Measurements from ENCODE around the gene CRMP1. TPM values are rescaled to one million over a fixed set of nuclear protein-coding genes. Genes with fewer than 3 reads are reported as not detected.

The CRMP1 gene
- total RNA-seq, 1 experiment from 2014 or later, result not detected

DNA sequence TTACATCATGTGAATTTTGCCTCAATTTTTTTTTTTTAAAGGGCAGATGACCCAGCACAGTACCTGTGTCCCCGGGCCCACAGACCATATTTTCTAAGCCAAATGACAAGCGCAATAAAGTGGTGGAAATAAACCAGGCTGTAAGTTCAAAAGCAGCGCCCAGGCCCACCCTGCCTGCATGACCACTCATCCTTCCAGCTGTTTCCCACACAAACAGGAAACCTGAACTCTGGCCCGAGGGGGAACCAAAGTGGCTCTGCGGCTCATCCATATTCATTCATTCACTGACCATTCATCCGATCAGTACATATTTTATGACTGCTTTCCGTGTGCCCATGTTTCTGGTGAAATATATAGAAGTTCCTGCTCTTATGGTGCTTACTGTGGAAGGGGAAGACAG lies 33.7 kb upstream of the CRMP1 start:
- Histone ChIP-seq H3F3A (ENCODE audit: low read length, unreplicated experiment) (no peaks in the 10 kb centered on the region), H3K9ac (ENCODE audit: low read length) (no peak overlapping the region), H4K20me1 (ENCODE audit: low read length) (no peaks in the 10 kb centered on the region), H2AFZ (ENCODE audit: low read length) (no peak overlapping the region), H3K9me2 (replicated peaks; ENCODE audit: low read length) (no peaks in the 10 kb centered on the region), H3K27ac (ENCODE audit: low read length) (no peak overlapping the region), H3K79me2 (ENCODE audit: low read length) (no peaks in the 10 kb centered on the region), H3K27me3 (ENCODE audit: low read length) (peaks cover 62% of the 10 kb centered on the region), H3K4me2 (ENCODE audit: low read length) (no peak overlapping the region), H3K4me1 (ENCODE audit: insufficient read depth, low read length) (no peaks in the 10 kb centered on the region), H3K36me3 (ENCODE audit: low read depth, low read length) (no peaks in the 10 kb centered on the region), H3K4me3 (ENCODE audit: low read length) (no peak overlapping the region), H3K9me3 (ENCODE audit: low read length) (no peaks in the 10 kb centered on the region)
- ChIA-PET CTCF (no interaction called here), POLR2A (ENCODE audit: unreplicated experiment) (no interaction called here)
- intact Hi-C loops (cut with micrococcal nuclease), result no loop called here
- ATAC-seq (no peak), DNase-seq (no peak)
- BruUV-seq (replicated peaks), result no TSS peak
- TF ChIP-seq EZH2phosphoT487 (IDR thresholded peaks at IDR 0.05; ENCODE audit: borderline replicate concordance, low read length) (no peak), EZH2 (IDR thresholded peaks at IDR 0.05; ENCODE audit: low read length, unreplicated experiment) (no peak)
- TF ChIP-seq, protein P1, sequence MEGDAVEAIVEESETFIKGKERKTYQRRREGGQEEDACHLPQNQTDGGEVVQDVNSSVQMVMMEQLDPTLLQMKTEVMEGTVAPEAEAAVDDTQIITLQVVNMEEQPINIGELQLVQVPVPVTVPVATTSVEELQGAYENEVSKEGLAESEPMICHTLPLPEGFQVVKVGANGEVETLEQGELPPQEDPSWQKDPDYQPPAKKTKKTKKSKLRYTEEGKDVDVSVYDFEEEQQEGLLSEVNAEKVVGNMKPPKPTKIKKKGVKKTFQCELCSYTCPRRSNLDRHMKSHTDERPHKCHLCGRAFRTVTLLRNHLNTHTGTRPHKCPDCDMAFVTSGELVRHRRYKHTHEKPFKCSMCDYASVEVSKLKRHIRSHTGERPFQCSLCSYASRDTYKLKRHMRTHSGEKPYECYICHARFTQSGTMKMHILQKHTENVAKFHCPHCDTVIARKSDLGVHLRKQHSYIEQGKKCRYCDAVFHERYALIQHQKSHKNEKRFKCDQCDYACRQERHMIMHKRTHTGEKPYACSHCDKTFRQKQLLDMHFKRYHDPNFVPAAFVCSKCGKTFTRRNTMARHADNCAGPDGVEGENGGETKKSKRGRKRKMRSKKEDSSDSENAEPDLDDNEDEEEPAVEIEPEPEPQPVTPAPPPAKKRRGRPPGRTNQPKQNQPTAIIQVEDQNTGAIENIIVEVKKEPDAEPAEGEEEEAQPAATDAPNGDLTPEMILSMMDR (conservative IDR thresholded peaks at IDR 0.05; ENCODE audit: low read depth, low read length), result no peak

DNA sequence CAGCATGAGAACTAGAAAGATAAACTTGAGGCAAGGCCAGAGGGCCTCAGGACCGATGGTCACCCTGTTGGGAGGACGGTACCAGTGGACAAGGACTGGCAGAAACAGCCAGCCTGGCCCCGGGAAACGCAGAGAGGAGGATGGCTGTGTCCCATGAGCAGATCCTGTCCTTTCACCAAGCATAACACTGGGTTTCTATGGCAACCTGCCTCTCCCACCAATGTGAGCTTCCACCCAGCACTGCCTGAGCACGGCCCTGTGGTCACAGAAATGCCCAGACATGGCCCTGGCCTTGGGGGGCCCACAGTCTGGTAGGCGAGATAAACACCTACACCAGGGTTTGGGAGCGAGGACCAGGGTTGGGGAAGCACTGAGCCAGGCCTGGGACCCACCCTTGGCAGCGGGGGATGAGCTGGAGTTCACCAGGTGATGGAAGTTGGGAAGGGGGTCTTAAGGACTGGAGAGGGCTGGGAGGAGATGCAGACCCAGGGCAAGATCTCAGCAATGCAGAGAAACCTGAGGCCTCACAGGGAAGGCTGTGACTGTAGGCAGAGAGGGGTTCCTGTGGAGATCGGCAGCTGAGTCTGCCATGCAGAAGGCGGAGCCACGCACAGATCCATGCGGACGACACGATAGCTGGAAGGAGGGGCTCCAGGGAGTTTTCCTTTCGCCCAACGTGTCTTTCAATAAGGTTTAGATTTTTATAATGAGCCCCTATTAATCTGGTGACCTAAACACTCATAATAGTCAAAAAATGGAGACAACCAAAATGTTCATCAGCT lies 32.7 kb upstream of the CRMP1 start:
- no peak overlapping the region for H3K4me2 ChIP-seq (ENCODE audit: low read length)
- H3K27ac ChIP-seq (ENCODE audit: low read length), result no peak overlapping the region
- no peaks in the 10 kb centered on the region for H4K20me1 ChIP-seq (ENCODE audit: low read length)
- no peaks in the 10 kb centered on the region for H3K36me3 ChIP-seq (ENCODE audit: low read depth, low read length)
- no peaks in the 10 kb centered on the region for H3F3A ChIP-seq (ENCODE audit: low read length, unreplicated experiment)
- BruUV-seq (replicated peaks), result no TSS peak
- TF ChIP-seq EZH2 (IDR thresholded peaks at IDR 0.05; ENCODE audit: low read length, unreplicated experiment), result no peak
- TF ChIP-seq EZH2phosphoT487 (IDR thresholded peaks at IDR 0.05; ENCODE audit: borderline replicate concordance, low read length), result no peak
- TF ChIP-seq, protein P1 (conservative IDR thresholded peaks at IDR 0.05; ENCODE audit: low read depth, low read length), result no peak
- no peak overlapping the region for H3K9ac ChIP-seq (ENCODE audit: low read length)
- no peak overlapping the region for H2AFZ ChIP-seq (ENCODE audit: low read length)
- no peak for ATAC-seq
- CTCF ChIA-PET, result no interaction called here
- no peaks in the 10 kb centered on the region for H3K9me2 ChIP-seq (replicated peaks; ENCODE audit: low read length)
- H3K4me1 ChIP-seq (ENCODE audit: insufficient read depth, low read length), result no peaks in the 10 kb centered on the region
- no peak for DNase-seq
- peaks cover 61% of the 10 kb centered on the region for H3K27me3 ChIP-seq (ENCODE audit: low read length)
- intact Hi-C loops (cut with micrococcal nuclease), result no loop called here
- POLR2A ChIA-PET (ENCODE audit: unreplicated experiment), result no interaction called here
- no peaks in the 10 kb centered on the region for H3K79me2 ChIP-seq (ENCODE audit: low read length)
- H3K4me3 ChIP-seq (ENCODE audit: low read length), result no peak overlapping the region
- H3K9me3 ChIP-seq (ENCODE audit: low read length), result no peaks in the 10 kb centered on the region

DNA sequence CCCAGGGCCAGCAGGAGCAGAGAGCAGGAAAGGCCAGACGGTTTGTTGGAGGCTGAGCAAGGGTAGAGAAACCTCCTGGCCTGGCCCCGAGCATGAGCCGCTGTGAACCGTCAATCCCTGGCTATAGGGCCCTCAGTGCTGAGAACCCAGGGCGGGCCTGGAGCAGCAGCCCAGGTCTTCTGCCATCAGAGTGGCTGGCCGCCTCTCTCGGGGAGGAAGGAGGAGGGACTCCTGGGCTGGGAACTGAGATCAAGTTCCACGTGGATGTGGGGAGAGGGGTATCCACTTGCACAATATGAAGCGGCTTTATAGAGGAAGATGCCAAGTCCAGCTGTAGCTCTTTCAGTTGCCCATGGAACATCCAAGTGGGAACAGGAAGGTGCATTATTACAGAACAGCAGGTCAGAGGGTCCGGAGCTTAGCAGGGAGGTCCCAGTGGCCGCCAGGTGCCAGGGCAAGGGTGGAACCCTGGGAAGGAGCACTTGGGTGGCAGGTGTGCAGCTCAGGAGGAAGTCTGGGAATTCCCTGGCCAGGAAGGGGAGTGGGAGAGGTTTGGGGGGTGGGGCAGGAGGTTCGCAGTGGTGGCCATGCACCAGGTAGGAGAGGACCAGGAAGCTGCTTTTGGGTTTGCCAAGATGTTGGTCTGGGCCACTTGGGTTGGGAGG lies 31.7 kb upstream of the CRMP1 start:
- no peaks in the 10 kb centered on the region for H3K4me1 ChIP-seq (ENCODE audit: insufficient read depth, low read length)
- no peaks in the 10 kb centered on the region for H3F3A ChIP-seq (ENCODE audit: low read length, unreplicated experiment)
- no peaks in the 10 kb centered on the region for H3K36me3 ChIP-seq (ENCODE audit: low read depth, low read length)
- H3K9ac ChIP-seq (ENCODE audit: low read length), result no peak overlapping the region
- no peak overlapping the region for H3K4me2 ChIP-seq (ENCODE audit: low read length)
- intact Hi-C loops (cut with micrococcal nuclease), result no loop called here
- no peaks in the 10 kb centered on the region for H3K9me2 ChIP-seq (replicated peaks; ENCODE audit: low read length)
- H3K4me3 ChIP-seq (ENCODE audit: low read length), result no peak overlapping the region
- H3K27me3 ChIP-seq (ENCODE audit: low read length), result peaks cover 51% of the 10 kb centered on the region
- BruUV-seq (replicated peaks), result no TSS peak
- POLR2A ChIA-PET (ENCODE audit: unreplicated experiment), result no interaction called here
- ATAC-seq, result no peak
- no peak overlapping the region for H3K27ac ChIP-seq (ENCODE audit: low read length)
- no peaks in the 10 kb centered on the region for H3K9me3 ChIP-seq (ENCODE audit: low read length)
- DNase-seq, result no peak
- CTCF ChIA-PET, result no interaction called here
- TF ChIP-seq, protein P1 (conservative IDR thresholded peaks at IDR 0.05; ENCODE audit: low read depth, low read length), result no peak
- no peak for TF ChIP-seq EZH2phosphoT487 (IDR thresholded peaks at IDR 0.05; ENCODE audit: borderline replicate concordance, low read length)
- no peak for TF ChIP-seq EZH2 (IDR thresholded peaks at IDR 0.05; ENCODE audit: low read length, unreplicated experiment)
- H4K20me1 ChIP-seq (ENCODE audit: low read length), result no peaks in the 10 kb centered on the region
- H2AFZ ChIP-seq (ENCODE audit: low read length), result no peak overlapping the region
- H3K79me2 ChIP-seq (ENCODE audit: low read length), result no peaks in the 10 kb centered on the region

All from PC-3 (cell line).